ENCODE measurements around the gene KIF16B.

The KIF16B gene

GRCh38 chr20:16537918-16538317 lies 35.3 kb downstream of the KIF16B start:
- H3K36me3 ChIP-seq (ENCODE audit: control insufficient read depth in 2 of 2, insufficient read depth in 1 of 2, low read length in 2 of 2) = no peaks in the 10 kb centered on the region
- no peak for TF ChIP-seq ZNF239 (tag by site-specific recombination; IDR thresholded peaks at IDR 0.05)
- TF ChIP-seq, protein P1, sequence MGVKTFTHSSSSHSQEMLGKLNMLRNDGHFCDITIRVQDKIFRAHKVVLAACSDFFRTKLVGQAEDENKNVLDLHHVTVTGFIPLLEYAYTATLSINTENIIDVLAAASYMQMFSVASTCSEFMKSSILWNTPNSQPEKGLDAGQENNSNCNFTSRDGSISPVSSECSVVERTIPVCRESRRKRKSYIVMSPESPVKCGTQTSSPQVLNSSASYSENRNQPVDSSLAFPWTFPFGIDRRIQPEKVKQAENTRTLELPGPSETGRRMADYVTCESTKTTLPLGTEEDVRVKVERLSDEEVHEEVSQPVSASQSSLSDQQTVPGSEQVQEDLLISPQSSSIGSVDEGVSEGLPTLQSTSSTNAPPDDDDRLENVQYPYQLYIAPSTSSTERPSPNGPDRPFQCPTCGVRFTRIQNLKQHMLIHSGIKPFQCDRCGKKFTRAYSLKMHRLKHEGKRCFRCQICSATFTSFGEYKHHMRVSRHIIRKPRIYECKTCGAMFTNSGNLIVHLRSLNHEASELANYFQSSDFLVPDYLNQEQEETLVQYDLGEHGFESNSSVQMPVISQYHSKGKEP (tag by site-specific recombination; IDR thresholded peaks at IDR 0.05) = no peak
- no peak for TF ChIP-seq ZFP3 (tag by site-specific recombination; IDR thresholded peaks at IDR 0.05; ENCODE audit: low read depth)
- no peak for TF ChIP-seq ZNF513 (tag by site-specific recombination; IDR thresholded peaks at IDR 0.05)
- TF ChIP-seq, protein P2, sequence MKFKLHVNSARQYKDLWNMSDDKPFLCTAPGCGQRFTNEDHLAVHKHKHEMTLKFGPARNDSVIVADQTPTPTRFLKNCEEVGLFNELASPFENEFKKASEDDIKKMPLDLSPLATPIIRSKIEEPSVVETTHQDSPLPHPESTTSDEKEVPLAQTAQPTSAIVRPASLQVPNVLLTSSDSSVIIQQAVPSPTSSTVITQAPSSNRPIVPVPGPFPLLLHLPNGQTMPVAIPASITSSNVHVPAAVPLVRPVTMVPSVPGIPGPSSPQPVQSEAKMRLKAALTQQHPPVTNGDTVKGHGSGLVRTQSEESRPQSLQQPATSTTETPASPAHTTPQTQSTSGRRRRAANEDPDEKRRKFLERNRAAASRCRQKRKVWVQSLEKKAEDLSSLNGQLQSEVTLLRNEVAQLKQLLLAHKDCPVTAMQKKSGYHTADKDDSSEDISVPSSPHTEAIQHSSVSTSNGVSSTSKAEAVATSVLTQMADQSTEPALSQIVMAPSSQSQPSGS (tag by site-specific recombination; IDR thresholded peaks at IDR 0.05; ENCODE audit: low read depth) = no peak
- TF ChIP-seq ZNF626 (tag by site-specific recombination; IDR thresholded peaks at IDR 0.05) = no peak
- H3K4me1 ChIP-seq (ENCODE audit: control insufficient read depth, insufficient read depth, low read length) = 0 out of 2 replicates have a peak, but pooled peaks cover 2% of the 10 kb centered on the region
- H3K9me3 ChIP-seq (ENCODE audit: control insufficient read depth, insufficient read depth, low read depth, low read length) = no peaks in the 10 kb centered on the region
- POLR2A ChIA-PET = no interaction called here
- no peak overlapping the region for H3K27ac ChIP-seq (ENCODE audit: extremely low read depth, low read depth, low read length)
- no peak overlapping the region for H3K4me3 ChIP-seq (ENCODE audit: low read depth, low read length)
- CTCF ChIA-PET = interaction anchor here (0.5 kb wide), 1 partner anchor 10 kb away, joined by 5 read pairs; no protein-coding TSS in a partner anchor

- TF ChIP-seq ZNF585B (tag by site-specific recombination; IDR thresholded peaks at IDR 0.05) (no peak), ZFHX2 (tag by site-specific recombination; conservative IDR thresholded peaks at IDR 0.05) (peak; percentile 55), ZNF10 (tag by site-specific recombination; IDR thresholded peaks at IDR 0.05) (no peak), ZNF501 (tag by site-specific recombination; IDR thresholded peaks at IDR 0.05) (no peak), ZNF354C (tag by site-specific recombination; IDR thresholded peaks at IDR 0.05; ENCODE audit: borderline replicate concordance, low read depth) (no peak), ZSCAN18 (tag by site-specific recombination; IDR thresholded peaks at IDR 0.05) (no peak), SCRT1 (tag by site-specific recombination; IDR thresholded peaks at IDR 0.05; ENCODE audit: borderline replicate concordance) (no peak), ZNF239 (tag by site-specific recombination; IDR thresholded peaks at IDR 0.05) (no peak), ZNF426 (tag by site-specific recombination; IDR thresholded peaks at IDR 0.05) (no peak)
- ChIA-PET CTCF (interaction anchor here (0.5 kb wide), 1 partner anchor 10 kb away, joined by 5 read pairs; no protein-coding TSS in a partner anchor), POLR2A (no interaction called here)
- H3K4me3 ChIP-seq (ENCODE audit: low read depth, low read length) = no peak overlapping the region
- H3K27ac ChIP-seq (ENCODE audit: extremely low read depth, low read depth, low read length) = no peak overlapping the region
- H3K9me3 ChIP-seq (ENCODE audit: control insufficient read depth, insufficient read depth, low read depth, low read length) = no peaks in the 10 kb centered on the region
- no peaks in the 10 kb centered on the region for H3K36me3 ChIP-seq (ENCODE audit: control insufficient read depth in 2 of 2, insufficient read depth in 1 of 2, low read length in 2 of 2)
- H3K4me1 ChIP-seq (ENCODE audit: control insufficient read depth, insufficient read depth, low read length) = no peaks in the 10 kb centered on the region
Measured at GRCh38 chr20:16537025-16537665, 36.1 kb downstream of the KIF16B start.

- TF ChIP-seq KLF7 (tag by site-specific recombination; IDR thresholded peaks at IDR 0.05; ENCODE audit: borderline replicate concordance) (no peak), MEIS1 (CRISPR knock-in tag; IDR thresholded peaks at IDR 0.05; ENCODE audit: borderline replicate concordance) (no peak), ZNF544 (tag by site-specific recombination; IDR thresholded peaks at IDR 0.05) (no peak), ZNF248 (tag by site-specific recombination; IDR thresholded peaks at IDR 0.05) (no peak)
- no peak overlapping the region for H3K4me3 ChIP-seq (ENCODE audit: low read depth, low read length)
- no peaks in the 10 kb centered on the region for H3K4me1 ChIP-seq (ENCODE audit: control insufficient read depth, insufficient read depth, low read length)
- ChIA-PET CTCF (no interaction called here), POLR2A (no interaction called here)
- no peak overlapping the region for H3K27ac ChIP-seq (ENCODE audit: extremely low read depth, low read depth, low read length)
- no peaks in the 10 kb centered on the region for H3K9me3 ChIP-seq (ENCODE audit: control insufficient read depth, insufficient read depth, low read depth, low read length)
- no peaks in the 10 kb centered on the region for H3K36me3 ChIP-seq (ENCODE audit: control insufficient read depth in 2 of 2, insufficient read depth in 1 of 2, low read length in 2 of 2)
Measured at GRCh38 chr20:16535277-16535676, 38.0 kb downstream of the KIF16B start.

All from HEK293 (cell line).